ENCODE results near the gene NBEA. TPM values are rescaled to one million over a fixed set of nuclear protein-coding genes. Genes with fewer than 3 reads are reported as not detected.
"Not testable (repeated sequence)": the region's sequence is repeated elsewhere in the genome, so short reads cannot be mapped to it uniquely, and the experiment has no call there.

Gene NBEA
- total RNA-seq, 6 experiments from 2014 or later = 5.6 to 9.6 (median 6.9) TPM

DNA sequence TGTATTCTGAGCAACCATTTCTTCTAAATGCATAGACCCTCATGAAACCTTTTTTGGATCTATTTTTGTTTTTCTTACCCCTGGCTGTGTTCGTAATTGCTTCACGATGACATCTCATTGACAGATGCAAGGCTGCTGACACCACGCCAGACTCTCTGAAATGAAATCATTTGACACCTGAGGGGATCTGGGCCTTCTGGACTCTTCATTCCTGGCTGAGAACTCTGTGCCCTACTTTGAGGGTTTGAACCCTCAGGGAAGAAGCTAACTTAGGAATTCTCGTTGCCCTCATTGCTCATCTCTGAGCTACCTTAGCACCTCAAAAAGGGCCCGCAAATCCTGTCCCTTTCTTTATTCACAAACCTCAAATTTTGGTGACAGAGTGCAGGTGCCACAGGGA lies 40.5 kb upstream of the NBEA start:
- TF ChIP-seq, protein P1, sequence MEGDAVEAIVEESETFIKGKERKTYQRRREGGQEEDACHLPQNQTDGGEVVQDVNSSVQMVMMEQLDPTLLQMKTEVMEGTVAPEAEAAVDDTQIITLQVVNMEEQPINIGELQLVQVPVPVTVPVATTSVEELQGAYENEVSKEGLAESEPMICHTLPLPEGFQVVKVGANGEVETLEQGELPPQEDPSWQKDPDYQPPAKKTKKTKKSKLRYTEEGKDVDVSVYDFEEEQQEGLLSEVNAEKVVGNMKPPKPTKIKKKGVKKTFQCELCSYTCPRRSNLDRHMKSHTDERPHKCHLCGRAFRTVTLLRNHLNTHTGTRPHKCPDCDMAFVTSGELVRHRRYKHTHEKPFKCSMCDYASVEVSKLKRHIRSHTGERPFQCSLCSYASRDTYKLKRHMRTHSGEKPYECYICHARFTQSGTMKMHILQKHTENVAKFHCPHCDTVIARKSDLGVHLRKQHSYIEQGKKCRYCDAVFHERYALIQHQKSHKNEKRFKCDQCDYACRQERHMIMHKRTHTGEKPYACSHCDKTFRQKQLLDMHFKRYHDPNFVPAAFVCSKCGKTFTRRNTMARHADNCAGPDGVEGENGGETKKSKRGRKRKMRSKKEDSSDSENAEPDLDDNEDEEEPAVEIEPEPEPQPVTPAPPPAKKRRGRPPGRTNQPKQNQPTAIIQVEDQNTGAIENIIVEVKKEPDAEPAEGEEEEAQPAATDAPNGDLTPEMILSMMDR (IDR thresholded peaks at IDR 0.05) = no peak
- H3K36me3 Mint-ChIP-seq (ENCODE audit: low read depth) = peaks cover under 1% of the 10 kb centered on the region; the same call in 1 of the 2 replicates
- no peak for DNase-seq
- no peak overlapping the region for H3K4me3 Mint-ChIP-seq
- no peaks in the 10 kb centered on the region for H3K4me1 Mint-ChIP-seq (ENCODE audit: low read depth)
- H3K27ac Mint-ChIP-seq = no peak overlapping the region
- H3K27me3 Mint-ChIP-seq (ENCODE audit: insufficient read depth) = no peaks in the 10 kb centered on the region; the same call in 1 of the 2 replicates
- H3K9me3 Mint-ChIP-seq = peaks cover 17% of the 10 kb centered on the region

DNA sequence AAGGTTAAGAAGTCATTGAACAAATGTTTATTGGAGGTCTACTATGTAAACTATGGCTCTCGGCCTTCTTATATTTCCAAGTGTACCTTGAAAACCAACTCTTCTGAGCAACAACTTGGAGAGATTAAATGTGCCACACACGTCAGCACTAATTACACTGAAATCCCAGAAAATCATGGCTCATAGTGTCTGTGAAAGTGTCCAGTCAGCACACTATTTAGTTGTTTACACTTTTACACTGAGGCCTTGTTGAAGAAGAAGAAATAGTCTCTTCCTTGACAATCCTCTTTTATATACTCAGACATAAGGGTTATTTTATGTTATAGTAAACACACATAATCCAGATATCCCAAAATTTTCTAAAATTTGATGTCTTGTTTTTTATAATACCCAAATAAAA lies 30.9 kb upstream of the NBEA start:
- Mint-ChIP-seq H3K27me3 (ENCODE audit: insufficient read depth) (peaks cover 2% of the 10 kb centered on the region; the same call in 1 of the 2 replicates), H3K27ac (no peak overlapping the region), H3K4me1 (ENCODE audit: low read depth) (no peaks in the 10 kb centered on the region), H3K36me3 (ENCODE audit: low read depth) (no peaks in the 10 kb centered on the region), H3K9me3 (peaks cover 5% of the 10 kb centered on the region; the same call in 1 of the 2 replicates), H3K4me3 (no peak overlapping the region)
- no peak for DNase-seq
- TF ChIP-seq, protein P1 (IDR thresholded peaks at IDR 0.05) = no peak

DNA sequence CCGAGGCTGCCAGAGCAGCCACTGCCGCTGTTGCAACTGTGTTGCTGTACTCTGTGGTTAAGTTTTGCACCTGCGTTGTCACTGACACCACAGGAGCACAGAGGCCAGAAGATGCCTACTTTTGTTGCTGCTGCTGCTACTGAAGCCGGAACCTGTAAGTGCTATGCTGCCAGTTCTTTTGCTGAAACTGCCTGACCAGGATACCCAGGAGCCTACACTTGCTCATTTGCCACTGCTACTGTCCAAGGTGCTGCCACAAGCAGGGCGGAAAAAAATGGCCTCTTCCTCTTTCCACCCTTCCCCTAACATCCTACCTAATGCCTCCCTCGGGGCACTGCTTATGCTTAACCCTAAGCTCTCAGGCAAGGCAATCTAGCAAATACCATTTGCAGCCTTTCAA lies 29.0 kb upstream of the NBEA start:
- TF ChIP-seq, protein P1 (IDR thresholded peaks at IDR 0.05) = no peak
- Mint-ChIP-seq H3K4me1 (ENCODE audit: low read depth) (no peaks in the 10 kb centered on the region), H3K27ac (no peak overlapping the region), H3K36me3 (ENCODE audit: low read depth) (no peaks in the 10 kb centered on the region), H3K4me3 (no peak overlapping the region), H3K9me3 (peaks cover 4% of the 10 kb centered on the region; the same call in 1 of the 2 replicates), H3K27me3 (ENCODE audit: insufficient read depth) (no peaks in the 10 kb centered on the region; the same call in 1 of the 2 replicates)
- peak; percentile 3 for DNase-seq

DNA sequence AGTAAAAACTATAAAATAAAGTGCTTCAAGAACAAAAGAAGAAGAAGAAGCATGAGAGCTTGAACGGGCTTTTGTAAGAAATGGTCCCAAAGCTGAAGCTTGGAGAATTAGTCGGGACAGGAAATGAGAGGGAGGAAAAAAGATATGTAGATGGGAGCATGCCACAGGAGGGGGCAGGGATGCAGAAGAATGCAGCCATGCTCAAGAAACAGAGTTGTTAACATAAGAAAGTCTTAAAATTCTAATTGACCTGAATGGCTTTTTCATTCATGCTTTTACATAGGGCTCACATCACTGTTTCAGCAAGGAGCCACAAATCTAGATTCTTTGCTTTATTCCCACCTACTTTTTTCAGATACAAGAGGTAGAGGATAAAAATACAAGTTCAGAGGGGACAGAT lies 27.7 kb upstream of the NBEA start:
- Mint-ChIP-seq H3K4me3 (no peak overlapping the region), H3K27me3 (ENCODE audit: insufficient read depth) (no peaks in the 10 kb centered on the region; the same call in 1 of the 2 replicates), H3K27ac (no peak overlapping the region), H3K9me3 (no peaks in the 10 kb centered on the region), H3K4me1 (ENCODE audit: low read depth) (no peaks in the 10 kb centered on the region), H3K36me3 (ENCODE audit: low read depth) (no peaks in the 10 kb centered on the region)
- no peak for DNase-seq
- TF ChIP-seq, protein P1 (IDR thresholded peaks at IDR 0.05) = no peak

DNA sequence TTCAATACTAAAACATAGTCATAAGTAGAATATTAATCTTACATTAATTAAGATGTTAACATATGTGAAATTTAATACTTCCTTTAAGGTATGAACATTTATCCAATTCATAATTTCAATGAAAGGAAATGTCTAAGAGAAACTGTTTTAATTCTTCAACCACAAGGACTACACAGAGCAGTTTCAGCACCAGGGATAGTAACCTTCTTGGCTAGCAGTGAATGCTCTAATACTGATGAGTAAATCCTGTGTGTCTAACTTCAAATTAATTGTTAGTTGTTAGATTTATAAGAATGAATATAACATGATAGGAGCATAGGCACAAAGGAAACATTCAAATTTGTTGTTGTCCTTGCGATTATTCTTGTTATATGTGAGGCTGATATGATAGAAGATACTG lies 15.6 kb upstream of the NBEA start:
- Mint-ChIP-seq H3K36me3 (ENCODE audit: low read depth) (no peaks in the 10 kb centered on the region), H3K4me1 (ENCODE audit: low read depth) (no peaks in the 10 kb centered on the region), H3K27ac (no peak overlapping the region), H3K4me3 (no peak overlapping the region), H3K9me3 (no peaks in the 10 kb centered on the region; the same call in 1 of the 2 replicates), H3K27me3 (ENCODE audit: insufficient read depth) (no peaks in the 10 kb centered on the region)
- DNase-seq = peak; percentile 50
- TF ChIP-seq, protein P1 (IDR thresholded peaks at IDR 0.05) = no peak

DNA sequence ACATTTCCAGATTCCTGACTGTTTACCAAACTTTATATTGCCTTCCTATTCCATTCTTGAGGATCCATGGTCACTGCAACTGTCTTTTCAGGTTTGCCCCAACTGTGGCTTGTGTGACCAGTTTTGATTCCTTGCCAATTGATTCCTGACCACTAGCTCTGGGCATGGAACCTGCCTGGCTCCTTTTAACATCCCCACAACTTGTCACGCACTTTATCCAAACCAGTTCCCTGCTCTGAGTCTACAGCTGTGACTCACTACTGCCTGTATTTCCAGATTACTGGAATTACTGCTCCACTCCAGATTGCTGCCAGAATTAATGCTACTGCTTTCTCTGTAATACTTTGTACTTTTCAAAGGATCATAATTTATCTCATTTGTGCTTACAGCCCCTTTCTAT lies 13.4 kb upstream of the NBEA start:
- H3K36me3 Mint-ChIP-seq (ENCODE audit: low read depth); H3K4me1 Mint-ChIP-seq (ENCODE audit: low read depth); H3K27me3 Mint-ChIP-seq (ENCODE audit: insufficient read depth); DNase-seq; H3K9me3 Mint-ChIP-seq; H3K27ac Mint-ChIP-seq; H3K4me3 Mint-ChIP-seq: not testable (repeated sequence)

All from HFFc6 (cell line).